Brain microvascular endothelial cell (primary cell): ENCODE results near the gene WFIKKN1.
"Not testable (repeated sequence)": the region's sequence is repeated elsewhere in the genome, so short reads cannot be mapped to it uniquely, and the experiment has no call there.

ENCODE experiments used
- DNase-seq: peaks from one replicate; pipeline ENCODE4 v3.0.0-alpha.2; 2020
- H3K27ac ChIP-seq: fragments of 250-450 bp; sonication (Bioruptor Pico); 2 replicates; pipeline ENCODE4 v1.5.1; 2020; ENCODE audit warnings: mild to moderate bottlenecking, moderate library complexity
- H3K27me3 ChIP-seq: fragments of 250-450 bp; sonication (Bioruptor Pico); replicated peaks from 2 replicates; pipeline ENCODE4 v1.5.1; 2020; ENCODE audit warnings: mild to moderate bottlenecking
- H3K36me3 ChIP-seq: fragments of 250-450 bp; sonication (Bioruptor Pico); replicated peaks from 2 replicates; pipeline ENCODE4 v1.5.1; 2020; ENCODE audit warnings: mild to moderate bottlenecking
- H3K4me3 ChIP-seq: 2 replicates; pipeline ENCODE4 v1.5.1; 2011; ENCODE audit warnings: low read depth, mild to moderate bottlenecking, control low read depth, low read length, moderate library complexity
- CTCF ChIP-seq: IDR thresholded peaks from 2 replicates; pipeline ENCODE4 v1.5.1; 2011; ENCODE audit warnings: low read depth, mild to moderate bottlenecking, moderate library complexity, low read length, control low read depth, inconsistent platforms; ENCODE audit errors: missing control alignments
- in situ Hi-C: cut with HindIII; loops from 2 replicates; pipeline ENCODE4 v1.10.0; 2017; ENCODE audit warnings: low sequenced_read_pairs, low pct_ligation_motif_present

WFIKKN1 gene

GRCh38 chr16:596736-597060, 34.1 kb upstream of the WFIKKN1 start:
- no peak for TF ChIP-seq CTCF
- in situ Hi-C loops, result no loop called here
- H3K36me3 ChIP-seq, result no peaks in the 10 kb centered on the region
- H3K4me3 ChIP-seq, result no peak overlapping the region
- H3K27ac ChIP-seq, result no peak overlapping the region
- no peaks in the 10 kb centered on the region for H3K27me3 ChIP-seq
- DNase-seq, result no peak

- H3K27ac ChIP-seq, in situ Hi-C loops, H3K4me3 ChIP-seq, H3K36me3 ChIP-seq, H3K27me3 ChIP-seq, DNase-seq: not testable (repeated sequence)
Measured at GRCh38 chr16:597655-598054, 33.1 kb upstream of the WFIKKN1 start.

- no peak overlapping the region for H3K4me3 ChIP-seq
- in situ Hi-C loops, result no loop called here
- H3K36me3 ChIP-seq, result no peaks in the 10 kb centered on the region
- no peak for TF ChIP-seq CTCF
- no peak overlapping the region for H3K27ac ChIP-seq
- no peak for DNase-seq
- no peaks in the 10 kb centered on the region for H3K27me3 ChIP-seq
Measured at GRCh38 chr16:598823-599739, 31.7 kb upstream of the WFIKKN1 start.

GRCh38 chr16:600781-601180, 30.0 kb upstream of the WFIKKN1 start:
- Histone ChIP-seq H3K27me3 (no peaks in the 10 kb centered on the region), H3K27ac (no peak overlapping the region), H3K36me3 (no peaks in the 10 kb centered on the region), H3K4me3 (no peak overlapping the region)
- peak; percentile 55 for TF ChIP-seq CTCF
- in situ Hi-C loops, result no loop called here
- DNase-seq, result no peak

GRCh38 chr16:603933-604332, 26.9 kb upstream of the WFIKKN1 start:
- Histone ChIP-seq H3K27me3 (no peaks in the 10 kb centered on the region), H3K27ac (no peak overlapping the region), H3K4me3 (no peak overlapping the region), H3K36me3 (no peaks in the 10 kb centered on the region)
- no peak for DNase-seq
- TF ChIP-seq CTCF, result no peak
- in situ Hi-C loops, result no loop called here

GRCh38 chr16:606656-607307, 24.0 kb upstream of the WFIKKN1 start:
- in situ Hi-C loops, result no loop called here
- TF ChIP-seq CTCF, result no peak
- Histone ChIP-seq H3K27ac (no peak overlapping the region), H3K4me3 (no peak overlapping the region), H3K27me3 (no peaks in the 10 kb centered on the region), H3K36me3 (no peaks in the 10 kb centered on the region)
- DNase-seq, result no peak
